Naive thymus-derived CD4-positive, alpha-beta T cell (primary cell): ENCODE measurements around the gene ZIM2. TPM values are rescaled to one million over a fixed set of nuclear protein-coding genes. Genes with fewer than 3 reads are reported as not detected.

ENCODE experiments used
- ATAC-seq: fragments of 150-1000 bp; cut with Tn5 transposase; 2 replicates; pipeline ENCODE4 v1.10.0; 2021; ENCODE audit warnings: mild to moderate bottlenecking, moderate library complexity
- CTCF ChIA-PET: fragments of 350-600 bp; sonication (Branson Sonifier 250); formaldehyde crosslinking; loops from one replicate; lab custom pipeline; 2021; ENCODE audit warnings: antibody characterized with exemption; lab: Charles Lee
- POLR2A ChIA-PET: fragments of 350-600 bp; sonication (Branson Sonifier 250); formaldehyde crosslinking; loops from one replicate; lab custom pipeline; 2021; ENCODE audit warnings: antibody characterized with exemption, inconsistent platforms; lab: Charles Lee
- DNase-seq, 9 donors: peaks; one replicate each; pipeline versions ENCODE4 v3.0.0 to v3.0.0-alpha.2; 2020 to 2022; ENCODE audit warnings: mixed read lengths in 1 of 9
- H3K27ac ChIP-seq: one replicate; pipeline ENCODE4 v1.7.0; 2013; ENCODE audit warnings: mild to moderate bottlenecking, low read depth, low read length, moderate library complexity
- H3K27me3 ChIP-seq, 2 donors: one replicate each; pipeline ENCODE4 v1.7.0; 2013; ENCODE audit warnings: low read length in 2 of 2, mild to moderate bottlenecking in 2 of 2, moderate library complexity in 2 of 2; ENCODE audit not compliant: control insufficient read depth in 2 of 2, insufficient read depth in 2 of 2
- H3K36me3 ChIP-seq, 3 experiments: 1 replicate in 2 of 3; 2 replicates in 1 of 3; pipeline ENCODE4 v1.7.0; 2013; ENCODE audit warnings: low read length in 3 of 3, mild to moderate bottlenecking in 3 of 3, moderate library complexity in 1 of 3; ENCODE audit not compliant: insufficient read depth in 3 of 3, control insufficient read depth in 2 of 3
- H3K4me1 ChIP-seq, 2 donors: one replicate each; pipeline ENCODE4 v1.7.0; 2013; ENCODE audit warnings: low read length in 2 of 2, mild to moderate bottlenecking in 2 of 2, moderate library complexity in 1 of 2; ENCODE audit not compliant: control insufficient read depth in 2 of 2, insufficient read depth in 2 of 2
- H3K4me3 ChIP-seq: 2 replicates; pipeline ENCODE4 v1.7.0; 2013; ENCODE audit warnings: mild to moderate bottlenecking, low read length
- H3K9me3 ChIP-seq, 3 experiments: 1 replicate in 2 of 3; 2 replicates in 1 of 3; pipeline ENCODE4 v1.7.0; 2013; ENCODE audit warnings: low read length in 3 of 3; ENCODE audit not compliant: control insufficient read depth in 2 of 3
- H3K27ac Mint-ChIP-seq, 9 donors: one replicate each; pipeline ENCODE4 v1.8.0; 2020 to 2022; ENCODE audit warnings: mixed read lengths in 9 of 9, mild to moderate bottlenecking in 8 of 9, moderate library complexity in 5 of 9, inconsistent platforms in 2 of 9
- H3K27me3 Mint-ChIP-seq, 5 donors: one replicate each; pipeline ENCODE4 v1.8.0; 2021 to 2022; ENCODE audit warnings: mixed read lengths in 5 of 5, mild to moderate bottlenecking in 1 of 5
- H3K36me3 Mint-ChIP-seq, 5 donors: one replicate each; pipeline ENCODE4 v1.8.0; 2020 to 2022; ENCODE audit warnings: mixed read lengths in 5 of 5, mild to moderate bottlenecking in 3 of 5, inconsistent platforms in 1 of 5
- H3K4me1 Mint-ChIP-seq, 7 donors: one replicate each; pipeline ENCODE4 v1.8.0; 2020 to 2022; ENCODE audit warnings: mixed read lengths in 7 of 7, mild to moderate bottlenecking in 3 of 7, inconsistent platforms in 1 of 7
- H3K4me3 Mint-ChIP-seq, 10 donors: one replicate each; pipeline ENCODE4 v1.8.0; 2020 to 2022; ENCODE audit warnings: mild to moderate bottlenecking in 10 of 10, mixed read lengths in 10 of 10, moderate library complexity in 6 of 10, inconsistent platforms in 2 of 10
- H3K9me3 Mint-ChIP-seq, 11 donors: one replicate each; pipeline ENCODE4 v1.8.0; 2020 to 2022; ENCODE audit warnings: mixed read lengths in 11 of 11, mild to moderate bottlenecking in 4 of 11, inconsistent platforms in 1 of 11, moderate library complexity in 1 of 11
- intact Hi-C, 2 donors: fragments of 100-400 bp; cut with micrococcal nuclease; formaldehyde crosslinking; loops; one replicate each; pipeline ENCODE4 v1.15.1; 2023
- polyA plus RNA-seq, 2 donors: library from polyadenylated mRNA; unstranded; fragments of 300-500 nt; fragmentation: Illumina TruSeq; gene quantifications; one replicate each; pipeline ENCODE4 v1.2.3, GENCODE V29; 2021
- total RNA-seq, 6 experiments: library from RNA in 5 of 6; stranded (reverse) in 5 of 6; gene quantifications; 1 replicate in 5 of 6; 2 replicates in 1 of 6; pipeline ENCODE4 v1.2.3 and lab custom pipeline; 2021 to 2026

Gene ZIM2
- total and polyA plus RNA-seq, 7 experiments from 2014 or later: not detected

DNA sequence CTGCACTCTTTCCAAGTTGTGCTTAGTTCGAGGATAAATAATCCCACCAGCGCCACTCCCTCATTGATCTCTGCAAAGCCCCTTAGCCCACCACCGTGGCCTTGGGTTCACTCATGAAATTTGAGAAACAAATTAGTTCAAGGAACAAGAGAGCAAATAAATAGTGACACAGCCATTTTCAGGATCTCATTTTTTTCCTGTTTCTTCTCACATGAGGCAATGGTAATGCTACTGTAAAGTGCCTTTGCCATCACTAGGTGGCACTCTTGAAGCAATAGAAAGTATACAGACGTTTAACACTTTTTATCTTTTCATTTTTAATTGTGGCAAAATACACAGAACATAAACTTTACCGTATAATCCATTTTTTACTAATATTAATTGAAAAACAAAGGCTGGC lies 92.1 kb downstream of the ZIM2 start:
- POLR2A ChIA-PET: no interaction called here
- Histone ChIP-seq H3K4me3 (no peak overlapping the region), H3K27me3 (no peaks in the 10 kb centered on the region), H3K4me1 (no peaks in the 10 kb centered on the region), H3K36me3 (no peaks in the 10 kb centered on the region), H3K9me3 (peaks cover 0 to 33% (median 0%) of the 10 kb centered on the region in 3 experiments), H3K27ac (no peak overlapping the region)
- CTCF ChIA-PET: no interaction called here
- Mint-ChIP-seq H3K4me3 (no peak overlapping the region), H3K9me3 (peaks cover 22 to 68% (median 46%) of the 10 kb centered on the region in 11 donors), H3K36me3 (peaks cover 0 to 19% (median 8%) of the 10 kb centered on the region in 5 donors), H3K27me3 (peaks cover 0 to 4% (median 0%) of the 10 kb centered on the region in 5 donors), H3K27ac (no peak overlapping the region), H3K4me1 (no peaks in the 10 kb centered on the region)
- intact Hi-C loops: no loop called here
- DNase-seq (no peak), ATAC-seq (no peak)

DNA sequence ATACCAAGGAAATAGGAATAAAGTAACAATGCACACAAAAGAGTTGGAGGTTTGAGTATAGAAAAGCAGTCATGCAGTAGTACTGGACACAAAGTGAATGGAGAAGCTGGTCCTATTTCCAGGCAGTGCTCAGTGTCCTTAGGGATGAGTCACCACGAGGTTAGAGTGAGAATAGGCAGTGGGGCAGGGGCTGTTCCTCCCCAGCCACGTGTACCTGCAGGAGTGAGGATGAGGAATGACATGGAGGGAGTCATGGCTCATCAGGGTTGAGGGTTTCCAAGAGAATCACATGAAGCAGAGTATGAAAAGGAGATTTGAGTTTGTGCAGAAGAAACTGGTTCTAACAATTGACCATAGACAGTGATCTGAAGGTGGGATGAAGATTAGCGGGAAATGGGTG lies 94.2 kb downstream of the ZIM2 start:
- DNase-seq (no peak), ATAC-seq (no peak)
- Histone ChIP-seq H3K4me3 (no peak overlapping the region), H3K27me3 (no peaks in the 10 kb centered on the region), H3K36me3 (no peaks in the 10 kb centered on the region), H3K9me3 (peaks cover 0 to 42% (median 0%) of the 10 kb centered on the region in 3 experiments), H3K4me1 (no peaks in the 10 kb centered on the region), H3K27ac (no peak overlapping the region)
- intact Hi-C loops: no loop called here
- H3K9me3 Mint-ChIP-seq: peaks cover 17 to 79% (median 47%) of the 10 kb centered on the region in 11 donors
- CTCF ChIA-PET: no interaction called here
- peaks cover 0 to 18% (median 8%) of the 10 kb centered on the region in 5 donors for H3K36me3 Mint-ChIP-seq
- H3K4me3 Mint-ChIP-seq: no peak overlapping the region
- H3K4me1 Mint-ChIP-seq: no peaks in the 10 kb centered on the region
- POLR2A ChIA-PET: no interaction called here
- H3K27ac Mint-ChIP-seq: no peak overlapping the region
- peaks cover 0 to 4% (median 0%) of the 10 kb centered on the region in 5 donors for H3K27me3 Mint-ChIP-seq

DNA sequence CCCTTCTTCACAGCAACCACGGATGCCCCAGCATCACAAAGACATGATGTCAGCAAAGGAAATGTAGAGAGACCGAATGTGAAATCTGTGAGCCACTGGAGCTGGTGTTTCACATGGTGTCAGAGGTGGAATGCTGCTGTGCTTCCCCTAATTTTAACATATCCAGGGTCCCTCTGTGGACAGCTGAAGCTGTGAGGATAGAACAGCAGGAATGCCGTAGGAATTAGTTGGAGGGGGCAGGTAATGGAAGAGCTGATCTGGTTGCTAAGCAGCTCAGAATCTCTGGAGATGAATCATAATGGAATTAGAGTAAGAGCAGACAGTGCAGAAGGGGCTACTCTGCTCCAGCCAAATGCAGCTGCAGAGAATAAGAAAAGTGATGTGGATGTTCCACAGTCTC lies 100.0 kb downstream of the ZIM2 start:
- ATAC-seq: no peak
- POLR2A ChIA-PET: no interaction called here

DNA sequence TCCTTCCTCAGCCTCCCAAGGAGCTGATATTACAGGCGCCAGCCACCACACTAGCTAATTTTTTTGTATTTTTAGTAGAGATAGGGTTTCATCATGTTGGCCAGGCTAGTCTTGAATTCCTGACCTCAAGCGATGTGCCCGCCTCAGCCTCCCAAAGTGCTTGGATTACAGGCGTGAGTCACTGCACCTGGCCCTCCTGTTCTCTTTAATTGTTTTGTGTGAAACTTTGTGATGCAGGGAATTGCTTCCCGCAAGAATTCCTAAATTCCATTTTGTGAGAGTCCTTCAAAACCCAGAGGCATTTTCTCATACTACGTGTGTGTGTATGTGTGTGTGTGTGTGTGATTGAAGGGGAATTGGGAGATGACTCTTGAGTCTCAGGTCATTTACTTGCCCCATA lies 104.0 kb downstream of the ZIM2 start:
- Mint-ChIP-seq H3K9me3 (peaks cover 20 to 89% (median 46%) of the 10 kb centered on the region in 11 donors), H3K4me1 (no peaks in the 10 kb centered on the region), H3K27ac (no peak overlapping the region), H3K36me3 (peaks cover 0 to 21% (median 0%) of the 10 kb centered on the region in 5 donors), H3K4me3 (no peak overlapping the region), H3K27me3 (no peaks in the 10 kb centered on the region)
- no peaks in the 10 kb centered on the region for H3K36me3 ChIP-seq
- no peak for ATAC-seq
- ChIA-PET POLR2A (no interaction called here), CTCF (no interaction called here)
- H3K27ac ChIP-seq: no peak overlapping the region
- no peaks in the 10 kb centered on the region for H3K4me1 ChIP-seq
- no peaks in the 10 kb centered on the region for H3K27me3 ChIP-seq
- H3K9me3 ChIP-seq: peaks cover 0 to 55% (median 4%) of the 10 kb centered on the region in 3 experiments
- no peak for DNase-seq
- no peak overlapping the region for H3K4me3 ChIP-seq
- intact Hi-C loops: no loop called here

More for the DNA sequence above, 100.0 kb downstream of the ZIM2 start:
- intact Hi-C loops: no loop called here
- Histone ChIP-seq H3K4me1 (no peaks in the 10 kb centered on the region), H3K36me3 (no peaks in the 10 kb centered on the region), H3K27me3 (no peaks in the 10 kb centered on the region), H3K27ac (no peak overlapping the region), H3K4me3 (no peak overlapping the region), H3K9me3 (peaks cover 0 to 45% (median 2%) of the 10 kb centered on the region in 3 experiments)
- Mint-ChIP-seq H3K36me3 (peaks cover 0 to 18% (median 3%) of the 10 kb centered on the region in 5 donors), H3K27me3 (no peaks in the 10 kb centered on the region), H3K27ac (no peak overlapping the region), H3K4me1 (no peaks in the 10 kb centered on the region), H3K4me3 (no peak overlapping the region), H3K9me3 (peaks cover 17 to 82% (median 41%) of the 10 kb centered on the region in 11 donors)
- DNase-seq: no peak
- CTCF ChIA-PET: no interaction called here

DNA sequence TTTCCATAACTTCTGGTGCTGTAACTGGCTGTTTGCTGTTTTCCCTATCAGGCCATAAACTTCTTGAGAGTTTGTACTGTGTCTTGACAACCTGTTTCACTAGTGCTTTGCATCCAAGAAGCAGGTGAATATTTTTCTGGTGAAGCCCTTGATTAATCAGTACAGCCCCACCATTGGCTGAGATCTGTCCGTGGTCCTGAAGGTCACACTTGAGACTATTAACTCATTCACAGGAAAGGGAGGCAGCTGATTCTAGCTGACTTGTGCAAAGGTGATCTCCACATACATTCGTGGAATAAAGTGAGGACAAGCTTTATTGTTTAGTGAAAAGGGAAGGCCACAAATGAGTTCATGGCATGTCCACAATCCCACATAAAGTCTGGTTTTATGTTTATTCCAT lies 107.5 kb downstream of the ZIM2 start:
- Histone ChIP-seq H3K27me3 (no peaks in the 10 kb centered on the region), H3K36me3 (no peaks in the 10 kb centered on the region), H3K4me1 (no peaks in the 10 kb centered on the region), H3K27ac (no peak overlapping the region), H3K9me3 (peaks cover 0 to 53% (median 4%) of the 10 kb centered on the region in 3 experiments), H3K4me3 (no peak overlapping the region)
- Mint-ChIP-seq H3K4me3 (no peak overlapping the region), H3K27me3 (no peaks in the 10 kb centered on the region), H3K27ac (no peak overlapping the region), H3K4me1 (no peaks in the 10 kb centered on the region), H3K36me3 (peaks cover 0 to 19% (median 4%) of the 10 kb centered on the region in 5 donors), H3K9me3 (peaks cover 15 to 91% (median 51%) of the 10 kb centered on the region in 11 donors)
- POLR2A ChIA-PET: no interaction called here
- ATAC-seq: no peak
- intact Hi-C loops: no loop called here
- DNase-seq: no peak
- CTCF ChIA-PET: no interaction called here

DNA sequence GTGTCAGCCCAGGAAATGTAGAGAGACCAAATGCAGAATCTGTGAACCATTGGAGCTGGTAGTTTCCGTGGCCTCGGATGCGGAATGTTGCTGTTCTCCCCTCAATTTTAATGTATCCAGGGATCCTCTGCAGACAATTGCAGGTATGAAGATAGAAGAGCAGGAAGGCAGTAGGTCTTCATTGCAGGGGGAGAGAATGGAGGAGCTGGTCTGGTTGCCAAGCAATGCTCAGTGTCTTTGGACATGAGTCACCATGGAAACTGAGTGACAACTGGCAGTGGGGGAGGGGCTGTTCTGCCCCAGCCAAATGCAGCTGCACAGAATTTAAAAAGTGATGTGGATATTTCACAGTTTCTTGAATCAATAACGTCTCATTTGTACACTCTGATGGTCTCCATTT lies 112.8 kb downstream of the ZIM2 start:
- Histone ChIP-seq H3K27ac (no peak overlapping the region), H3K36me3 (no peaks in the 10 kb centered on the region), H3K27me3 (no peaks in the 10 kb centered on the region), H3K9me3 (peaks cover 0 to 60% (median 0%) of the 10 kb centered on the region in 3 experiments), H3K4me3 (no peak overlapping the region), H3K4me1 (no peaks in the 10 kb centered on the region)
- DNase-seq (no peak), ATAC-seq (no peak)
- POLR2A ChIA-PET: no interaction called here
- intact Hi-C loops: no loop called here
- Mint-ChIP-seq H3K27me3 (peaks cover 0 to 10% (median 0%) of the 10 kb centered on the region in 5 donors), H3K27ac (no peak overlapping the region), H3K4me3 (no peak overlapping the region), H3K36me3 (peaks cover 0 to 26% (median 9%) of the 10 kb centered on the region in 5 donors), H3K9me3 (peaks cover 15 to 94% (median 55%) of the 10 kb centered on the region in 11 donors), H3K4me1 (no peaks in the 10 kb centered on the region)
- CTCF ChIA-PET: no interaction called here

DNA sequence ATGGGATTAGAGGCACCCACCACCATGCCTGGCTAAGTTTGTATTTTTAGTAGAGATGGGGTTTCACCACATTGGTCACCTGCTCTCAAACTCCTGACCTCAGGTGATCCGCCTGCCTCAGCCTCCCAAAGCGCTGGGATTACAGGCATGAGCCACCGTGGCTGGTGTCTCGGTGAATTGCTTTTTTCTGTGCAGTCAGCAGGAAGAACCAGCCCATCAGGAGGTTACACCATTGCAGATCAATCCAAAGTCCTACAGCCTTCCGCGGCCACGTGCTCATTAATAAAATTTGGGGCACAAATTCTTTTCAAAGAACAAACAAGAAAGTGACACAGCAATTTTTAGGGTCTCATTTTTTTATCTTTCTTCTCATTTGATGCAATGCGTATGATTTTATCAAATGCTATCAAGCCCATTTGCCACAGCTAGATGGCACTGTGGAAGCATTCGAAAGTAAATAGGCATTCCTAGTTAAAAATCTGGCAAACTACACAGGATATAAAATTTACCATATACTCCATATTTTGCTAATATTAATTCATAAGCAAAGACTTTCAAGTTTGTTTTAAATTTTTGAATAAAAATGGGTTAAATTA lies 114.6 kb downstream of the ZIM2 start:
- POLR2A ChIA-PET: no interaction called here

More for the DNA sequence above, 114.6 kb downstream of the ZIM2 start:
- intact Hi-C loops: no loop called here
- Mint-ChIP-seq H3K9me3 (peaks cover 17 to 95% (median 58%) of the 10 kb centered on the region in 11 donors), H3K27me3 (peaks cover 0 to 10% (median 0%) of the 10 kb centered on the region in 5 donors), H3K4me3 (no peak overlapping the region), H3K36me3 (peaks cover 0 to 30% (median 9%) of the 10 kb centered on the region in 5 donors), H3K27ac (no peak overlapping the region), H3K4me1 (no peaks in the 10 kb centered on the region)
- DNase-seq: no peak
- CTCF ChIA-PET: no interaction called here
- H3K9me3 ChIP-seq: peaks cover 0 to 56% (median 0%) of the 10 kb centered on the region in 3 experiments
- no peak for ATAC-seq
- no peaks in the 10 kb centered on the region for H3K4me1 ChIP-seq
- no peaks in the 10 kb centered on the region for H3K36me3 ChIP-seq
- no peak overlapping the region for H3K27ac ChIP-seq
- no peak overlapping the region for H3K4me3 ChIP-seq
- H3K27me3 ChIP-seq: no peaks in the 10 kb centered on the region
